NK-92 (cell line): ENCODE measurements around the gene SLC9A6.
"Not testable (repeated sequence)": the region's sequence is repeated elsewhere in the genome, so short reads cannot be mapped to it uniquely, and the experiment has no call there.

Experiments used
- DNase-seq: peaks from one replicate; lab custom pipeline; 2025; ENCODE audit not compliant: unreplicated experiment; lab: John Stamatoyannopoulos, UW

The SLC9A6 gene

DNA sequence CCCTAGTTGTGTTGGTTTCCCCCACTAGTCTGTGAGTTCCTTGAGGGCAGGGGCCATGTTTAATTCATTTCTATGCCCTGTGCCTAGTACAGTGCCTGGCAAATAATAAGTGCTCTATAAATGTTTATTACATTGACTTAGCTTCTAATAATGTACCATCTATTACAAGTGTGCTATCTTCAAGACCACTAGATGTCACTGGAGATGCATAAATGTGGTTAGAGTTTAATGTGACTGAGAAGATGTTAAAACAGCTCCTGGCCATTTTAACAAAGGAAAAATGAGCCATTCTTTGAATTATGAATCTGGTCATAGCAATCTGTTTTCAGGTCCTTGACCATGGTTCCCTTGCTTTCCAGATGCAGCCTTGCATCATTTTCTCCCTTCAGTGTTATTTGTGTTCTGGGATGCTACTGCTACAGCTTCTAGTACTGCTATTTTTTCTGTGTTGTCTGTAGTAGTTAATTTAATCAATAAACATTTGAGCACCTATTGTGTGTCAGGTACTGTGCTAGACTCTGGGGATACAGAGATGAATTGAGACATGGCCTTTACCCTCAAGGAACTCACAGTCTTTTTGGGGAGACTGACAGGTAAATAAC, 43.2 kb downstream of the SLC9A6 start:
- DNase-seq: no peak

DNA sequence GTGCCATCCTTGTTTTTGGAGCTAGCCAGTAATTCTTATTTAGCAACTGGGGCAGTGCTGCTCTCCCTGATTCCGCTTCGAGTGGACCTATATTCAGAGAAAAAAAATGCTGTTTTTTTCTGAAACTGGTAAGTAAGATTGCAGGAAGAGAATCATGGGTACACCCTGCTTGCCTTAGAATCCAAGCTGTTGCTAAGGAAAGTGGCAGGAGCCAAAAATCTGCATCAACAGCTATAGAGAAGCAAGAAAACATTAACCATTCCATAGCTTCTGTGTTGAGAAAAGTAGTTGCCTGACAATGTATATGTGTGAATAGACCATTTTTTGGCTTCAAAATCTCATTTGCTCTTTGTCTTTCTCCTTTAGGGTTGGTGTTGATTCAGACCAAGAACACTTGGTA, 44.5 kb downstream of the SLC9A6 start:
- DNase-seq: no peak

DNA sequence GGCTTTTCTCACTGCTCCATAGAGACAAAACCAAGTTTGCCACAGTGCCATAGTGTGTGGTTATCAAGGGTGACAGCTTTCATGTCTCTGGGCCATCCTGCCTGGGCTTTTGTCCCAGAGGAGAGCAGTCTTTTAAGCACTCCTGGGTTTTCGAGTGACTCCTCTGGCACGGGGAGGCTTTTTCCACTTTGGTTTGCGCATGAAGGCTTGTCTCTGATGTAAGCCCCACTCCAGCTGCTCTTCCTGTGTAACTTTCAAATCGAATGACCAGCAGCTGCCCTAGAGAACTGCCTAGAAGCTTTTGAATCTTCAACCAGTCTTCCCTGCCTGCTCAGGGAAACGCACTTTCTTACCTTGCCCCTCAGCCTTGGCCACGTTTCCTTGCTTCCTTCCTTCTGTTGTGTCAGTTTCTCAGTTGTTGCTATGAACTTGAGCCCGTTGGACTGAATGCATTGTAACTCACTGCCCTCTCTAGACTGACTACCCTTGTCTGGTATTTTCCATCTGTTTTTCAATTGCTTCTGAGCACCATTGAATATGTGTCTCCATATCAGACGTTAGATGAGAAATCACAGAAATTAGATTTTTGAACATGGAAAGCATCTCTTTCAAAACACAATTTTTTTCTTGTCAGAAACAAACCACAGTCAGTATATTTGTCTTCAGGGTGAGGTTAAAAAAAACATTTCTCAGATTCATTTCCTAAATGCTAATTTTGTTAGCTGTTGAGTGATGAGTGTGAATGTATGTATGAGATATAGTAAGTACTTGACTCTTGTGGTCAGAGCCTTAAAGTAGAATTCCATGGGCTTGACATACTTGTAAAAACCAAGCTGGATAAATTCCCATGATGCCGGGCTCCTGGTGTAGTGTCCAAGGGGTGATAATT, 45.3 kb downstream of the SLC9A6 start:
- no peak for DNase-seq

DNA sequence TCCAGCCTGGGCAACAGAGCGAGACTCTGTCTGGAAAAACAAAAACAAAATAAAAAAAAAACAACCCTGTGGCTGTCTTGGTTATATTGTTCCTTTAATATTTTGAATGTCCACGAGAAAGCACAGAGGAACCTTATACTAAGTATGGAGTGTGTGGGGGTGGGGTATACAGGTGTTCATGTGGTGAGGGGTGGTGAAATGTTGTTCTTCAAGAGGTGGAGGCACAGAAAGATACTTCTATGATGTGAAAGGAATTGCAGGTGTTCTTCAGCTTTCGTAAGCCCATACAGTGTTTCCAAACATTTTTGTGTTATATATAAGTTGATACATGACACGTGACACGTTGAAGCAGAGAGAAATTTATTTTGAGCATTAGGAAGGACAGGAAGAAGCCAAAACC, 46.4 kb downstream of the SLC9A6 start:
- DNase-seq: no peak

DNA sequence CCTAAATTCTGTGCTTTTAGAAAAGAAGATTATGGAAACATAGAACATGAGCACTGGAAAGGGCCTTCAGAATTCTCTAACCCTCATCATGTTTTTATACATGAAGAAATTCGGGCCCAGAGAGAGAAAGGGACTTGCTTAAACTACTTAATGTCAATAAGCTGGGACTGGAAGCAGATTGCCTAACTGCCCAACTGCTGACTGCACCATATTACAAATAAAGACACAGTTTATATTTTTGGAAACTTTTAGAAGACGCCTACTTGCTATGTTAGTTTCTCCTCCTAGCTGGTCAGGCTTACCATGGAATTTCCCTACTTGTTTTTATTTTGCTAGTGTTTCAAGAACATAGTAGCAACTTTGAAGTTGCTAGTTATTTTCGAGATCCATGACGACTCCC, 47.1 kb downstream of the SLC9A6 start:
- DNase-seq: no peak

DNA sequence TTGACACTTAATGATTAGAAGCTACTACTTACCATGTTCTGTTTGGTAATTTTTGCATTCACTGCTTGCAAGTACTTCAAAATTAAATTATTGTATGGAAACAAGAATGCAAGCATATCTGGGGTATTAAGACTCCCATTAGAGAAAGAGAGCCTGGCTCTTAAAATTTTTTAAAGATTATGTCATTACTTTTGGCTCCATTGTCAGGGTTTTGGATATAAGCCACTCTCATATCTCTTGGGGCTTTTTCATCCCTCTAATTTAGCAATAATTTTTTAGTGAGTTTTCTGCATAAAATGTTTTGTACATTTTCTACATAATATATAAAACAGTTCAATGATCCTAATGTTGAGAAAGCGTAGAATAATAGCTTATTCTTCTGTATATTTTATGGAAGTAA, 49.4 kb downstream of the SLC9A6 start:
- no peak for DNase-seq

DNA sequence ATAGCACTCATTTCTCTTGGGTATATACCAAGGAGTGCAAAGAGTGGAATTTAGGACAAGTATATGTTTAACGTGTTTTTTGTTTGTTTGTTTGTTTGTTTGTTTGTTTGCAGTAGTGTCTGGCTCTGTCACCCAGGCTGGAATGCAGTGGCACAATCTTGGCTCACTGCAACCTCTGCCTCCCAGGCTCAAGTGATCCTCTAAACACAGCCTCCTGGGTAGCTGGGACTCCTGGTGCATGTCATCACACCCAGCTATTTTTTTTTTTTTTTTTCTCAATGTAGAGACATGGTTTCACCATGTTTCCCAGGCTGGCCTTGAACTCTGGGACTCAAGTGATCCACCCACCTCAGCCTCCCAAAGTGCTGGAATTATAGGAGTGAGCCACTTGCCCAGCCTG, 50.4 kb downstream of the SLC9A6 start:
- DNase-seq: no peak

DNA sequence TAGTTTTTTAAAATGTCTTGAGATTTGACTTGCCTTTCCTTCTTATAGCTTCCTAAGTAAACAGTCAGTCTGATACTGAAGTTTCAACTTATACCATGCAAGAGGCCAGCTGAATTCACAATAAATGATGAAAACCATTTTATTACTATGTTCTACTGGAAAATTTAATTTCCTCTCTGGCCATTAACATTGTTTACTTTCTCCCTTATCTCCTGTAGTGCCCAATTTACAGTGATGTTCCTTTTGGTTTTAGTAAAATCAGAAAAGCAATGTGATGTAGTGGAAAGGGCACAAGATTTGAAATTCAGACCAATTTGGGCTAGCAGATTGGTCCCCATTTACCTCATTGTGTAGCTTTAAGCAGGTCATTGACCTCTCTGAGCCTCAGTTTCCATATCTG, 54.2 kb downstream of the SLC9A6 start:
- DNase-seq: no peak

DNA sequence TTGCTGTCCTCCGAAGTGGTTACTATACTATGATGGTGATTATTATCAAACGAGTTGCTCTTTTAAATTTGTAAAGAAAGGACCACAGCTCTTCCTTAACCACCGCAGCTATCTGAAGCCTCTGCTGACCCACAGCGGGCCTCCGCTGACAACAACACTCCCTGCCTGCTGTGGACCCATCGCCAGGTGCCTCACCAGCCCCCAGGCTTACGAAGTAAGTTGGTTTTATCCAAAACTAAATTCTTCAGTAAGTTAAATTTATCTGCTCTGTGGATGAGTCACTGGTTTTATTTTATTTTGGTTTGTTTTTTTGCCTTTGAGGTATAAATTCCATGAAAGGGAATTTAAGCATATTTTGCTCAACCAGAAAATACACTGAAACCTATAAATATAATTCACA, 54.7 kb downstream of the SLC9A6 start:
- DNase-seq: no peak

DNA sequence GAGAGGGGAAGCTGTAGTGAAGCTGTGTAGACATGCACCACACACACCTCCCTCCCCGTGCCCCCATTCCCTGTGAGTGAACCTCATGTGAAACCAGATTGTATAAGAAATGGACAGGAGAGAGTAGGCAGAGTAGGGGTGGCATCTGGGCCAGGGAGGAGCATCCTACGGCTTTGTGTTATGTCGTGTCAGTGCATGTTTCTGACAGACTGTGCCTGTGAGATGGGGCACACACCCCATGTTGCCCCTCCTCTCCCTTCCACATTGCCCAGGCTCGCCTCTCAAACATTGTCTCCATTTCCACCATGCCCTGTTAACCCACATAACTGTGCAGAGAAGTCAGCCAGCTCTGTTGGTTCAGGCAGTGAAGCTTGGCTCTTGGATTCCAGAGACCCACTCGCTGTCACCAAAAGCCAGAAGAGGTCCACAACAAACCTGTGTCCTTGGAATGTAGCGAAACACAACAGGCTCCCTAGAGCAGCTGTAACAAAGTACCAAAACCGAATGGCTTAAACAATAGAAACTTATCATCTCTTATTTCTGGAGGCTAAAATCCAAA, 56.1 kb downstream of the SLC9A6 start:
- no peak for DNase-seq

DNA sequence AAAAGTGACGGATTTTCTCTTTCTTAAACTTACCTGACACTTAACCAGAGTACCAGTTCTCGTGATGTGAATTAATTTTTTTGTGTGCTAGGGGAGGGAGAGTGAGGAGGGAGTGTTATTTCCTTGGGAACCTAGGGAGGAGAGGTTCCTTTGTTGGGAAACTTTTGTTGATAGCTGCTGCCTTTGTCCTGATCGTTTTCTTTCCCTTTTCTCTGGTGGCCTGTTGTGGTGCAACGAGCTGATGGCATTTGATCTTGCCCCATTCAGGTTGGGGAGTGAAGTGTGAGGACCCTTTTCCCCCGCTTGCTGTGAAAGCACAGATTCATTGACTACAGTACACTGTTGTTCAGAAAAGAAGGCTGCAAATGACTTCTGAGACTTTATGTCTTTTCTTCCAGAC, 59.8 kb downstream of the SLC9A6 start:
- no peak for DNase-seq

DNA sequence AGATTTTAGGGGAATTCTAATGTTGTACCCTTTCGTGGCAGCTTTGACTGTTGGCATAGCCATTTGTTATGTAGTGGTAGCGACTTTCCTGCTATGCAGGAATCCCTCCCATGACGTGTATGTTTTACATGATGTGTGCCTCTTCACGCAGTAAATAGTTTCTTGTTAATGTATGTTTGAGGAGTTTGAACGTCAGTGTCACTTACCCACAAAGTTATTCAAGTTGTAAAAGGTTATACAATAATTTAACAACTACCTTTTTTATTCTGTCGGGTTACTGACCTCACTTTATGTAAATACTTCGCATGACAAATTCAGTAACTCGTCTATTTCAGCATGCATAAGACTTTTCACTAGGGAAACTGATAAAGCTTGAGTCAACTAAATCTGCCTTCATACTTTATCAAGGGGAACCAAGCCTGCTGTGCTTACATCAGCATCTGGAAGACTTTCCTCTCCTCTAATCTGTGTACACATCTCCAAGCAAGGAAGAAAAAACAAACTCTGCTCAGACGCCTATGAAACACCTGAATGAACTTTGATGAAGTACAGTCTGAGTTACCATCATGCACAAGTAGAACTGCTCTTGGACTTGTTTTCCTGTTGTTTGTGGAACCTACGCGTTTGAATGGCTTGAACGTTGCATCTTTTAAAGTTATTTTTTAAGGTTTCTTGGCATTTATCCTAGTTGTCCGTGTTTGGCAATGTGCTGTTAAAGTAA, 61.2 kb downstream of the SLC9A6 start:
- DNase-seq: no peak

DNA sequence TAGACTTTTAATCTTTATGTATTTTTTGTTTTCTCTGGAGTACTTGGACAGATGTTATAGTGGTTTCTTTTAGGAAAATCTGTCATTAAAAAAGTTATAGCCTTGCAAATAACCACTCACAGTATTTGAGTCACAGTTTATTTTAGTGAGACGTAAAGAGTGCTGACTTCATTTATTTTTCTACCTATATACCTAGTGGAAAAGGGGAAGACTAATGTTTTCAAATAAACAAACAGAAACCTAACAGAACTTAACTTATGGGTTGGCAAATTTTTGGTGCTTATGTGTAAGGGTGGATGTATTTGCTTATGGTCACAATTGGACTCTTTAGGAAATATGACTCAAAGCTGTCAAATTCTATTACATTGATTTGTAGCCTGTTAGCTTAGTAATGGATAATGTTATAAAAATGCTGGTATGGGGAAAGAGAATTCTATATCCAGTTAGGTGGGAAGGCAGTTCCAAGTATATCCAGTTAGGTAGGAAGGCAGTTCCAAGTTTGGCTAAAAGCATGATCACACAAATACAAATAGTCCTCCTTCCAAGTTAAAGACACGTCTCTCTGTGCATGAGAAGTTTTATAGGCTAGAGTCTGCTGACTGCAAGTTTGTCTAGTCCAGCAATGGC, 61.9 kb downstream of the SLC9A6 start:
- DNase-seq: no peak

DNA sequence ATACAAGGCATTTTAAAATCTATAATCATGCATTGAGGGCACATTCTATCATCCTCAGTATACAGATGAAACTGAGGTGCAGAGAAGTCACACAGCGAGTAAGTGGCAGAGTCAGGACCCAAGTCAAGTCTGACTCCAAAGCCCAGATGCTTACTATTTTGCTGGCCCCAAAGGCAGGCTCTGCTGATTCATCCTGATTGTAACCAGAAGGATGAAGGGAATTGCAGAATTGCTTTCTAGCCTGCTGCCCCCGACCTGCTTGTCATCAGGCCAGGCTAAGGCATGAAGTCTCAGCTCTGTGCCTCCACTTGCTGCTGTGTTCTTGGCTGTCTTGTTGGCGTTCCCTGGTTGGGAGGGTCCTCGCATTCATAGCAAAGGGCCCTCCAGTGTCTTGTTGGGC, 62.7 kb downstream of the SLC9A6 start:
- no peak for DNase-seq

DNA sequence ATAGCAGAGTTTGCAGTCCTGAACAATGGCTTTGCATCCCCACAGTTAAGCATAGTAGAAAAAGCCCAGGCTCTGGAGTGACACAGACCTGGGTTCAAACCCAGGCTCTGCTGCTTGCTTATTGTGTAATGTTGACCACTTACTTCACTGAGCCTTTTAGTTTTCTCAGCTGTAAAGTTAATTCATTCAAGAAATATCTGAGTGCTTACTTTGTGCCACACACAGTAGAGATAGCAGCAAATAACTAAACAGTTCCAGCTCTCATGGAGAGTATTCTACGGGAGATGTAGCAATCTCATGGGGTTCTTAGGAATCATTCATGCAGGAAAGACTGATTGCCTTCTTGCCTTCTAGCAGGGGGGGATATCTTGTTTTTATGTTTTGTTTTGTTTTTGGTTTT, 63.2 kb downstream of the SLC9A6 start:
- no peak for DNase-seq

DNA sequence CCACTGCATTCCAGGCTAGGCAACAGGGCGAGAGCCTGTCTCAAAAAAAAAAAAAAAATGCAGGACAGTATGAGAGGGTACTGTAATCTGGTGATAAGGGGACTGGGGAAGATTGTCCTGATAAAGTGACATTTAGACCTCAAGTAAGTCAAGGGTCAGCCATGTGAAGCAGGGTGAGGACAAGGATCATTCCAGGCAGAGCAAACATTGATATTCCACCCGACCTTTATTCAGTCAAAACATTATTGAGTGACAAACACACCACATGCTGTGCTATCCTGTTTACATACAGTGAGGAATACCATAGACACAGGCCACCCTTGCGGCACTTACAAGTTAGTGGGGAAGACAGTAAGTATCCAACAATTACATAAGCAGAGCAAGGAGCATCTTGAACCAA, 64.4 kb downstream of the SLC9A6 start:
- no peak for DNase-seq

DNA sequence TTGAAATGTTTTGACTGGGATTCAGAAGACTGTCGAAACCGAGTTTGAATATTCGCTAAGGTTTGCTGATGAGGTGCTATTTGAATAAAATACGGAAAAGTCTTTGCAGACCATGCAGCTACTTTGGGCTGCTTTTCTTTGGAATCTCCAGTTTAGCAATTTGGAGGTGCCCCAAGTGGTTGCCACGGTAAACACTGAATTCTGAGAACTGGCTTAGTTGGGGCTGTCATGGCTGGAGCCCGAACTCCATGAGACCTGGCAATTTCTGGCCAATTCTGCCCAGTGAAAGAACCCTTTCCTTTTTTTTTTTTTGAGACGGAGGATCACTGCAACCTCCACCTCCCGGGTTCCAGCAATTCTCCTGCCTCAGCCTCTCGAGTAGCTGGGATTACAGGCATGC, 65.6 kb downstream of the SLC9A6 start:
- not testable (repeated sequence) for DNase-seq

DNA sequence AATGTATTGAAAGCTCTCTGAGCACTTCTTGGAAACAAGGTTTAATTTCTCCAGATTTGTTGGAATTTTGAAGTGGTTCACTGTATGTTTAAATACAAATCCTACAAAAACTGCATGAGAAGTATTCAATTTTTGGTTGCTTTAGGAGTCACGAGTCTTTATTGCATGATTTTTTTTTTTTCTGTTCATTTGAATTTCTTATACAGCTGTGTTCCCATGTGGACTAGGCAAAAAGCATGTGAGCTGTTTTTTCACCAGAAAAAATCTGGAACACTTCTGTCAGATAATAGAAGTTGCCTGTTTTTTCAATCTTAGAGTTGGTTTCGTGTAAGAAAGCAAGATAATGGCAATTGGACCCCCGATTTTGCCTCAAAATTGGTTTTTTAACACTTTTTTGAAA, 66.4 kb downstream of the SLC9A6 start:
- no peak for DNase-seq

DNA sequence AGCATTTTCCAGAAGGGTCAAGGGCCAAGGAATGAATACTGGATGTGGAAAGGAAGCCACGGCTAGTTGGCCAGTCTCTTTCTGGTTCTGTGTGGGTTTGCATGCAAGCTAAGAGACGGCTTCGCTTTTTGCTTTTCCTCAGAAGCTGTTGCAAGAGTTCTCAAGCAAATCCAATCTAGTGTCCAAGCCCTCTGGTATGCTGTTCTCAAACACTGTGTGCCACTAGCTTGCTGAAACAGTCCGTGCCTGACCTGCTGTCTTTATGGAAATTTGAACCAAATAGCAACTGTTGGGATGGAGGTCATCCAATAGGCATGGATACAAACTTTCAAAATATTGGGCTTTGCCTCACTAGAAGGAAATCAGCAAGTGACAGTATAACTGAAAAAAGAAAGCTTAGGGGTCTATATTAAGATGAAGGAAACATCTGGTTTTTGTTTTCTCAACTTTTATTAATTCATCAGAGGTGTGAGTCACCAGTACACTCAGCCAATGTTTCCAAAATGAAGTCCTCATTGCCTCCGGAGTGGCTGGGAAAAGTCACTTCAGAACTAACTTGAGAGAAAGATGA, 70.5 kb downstream of the SLC9A6 start:
- DNase-seq: no peak

DNA sequence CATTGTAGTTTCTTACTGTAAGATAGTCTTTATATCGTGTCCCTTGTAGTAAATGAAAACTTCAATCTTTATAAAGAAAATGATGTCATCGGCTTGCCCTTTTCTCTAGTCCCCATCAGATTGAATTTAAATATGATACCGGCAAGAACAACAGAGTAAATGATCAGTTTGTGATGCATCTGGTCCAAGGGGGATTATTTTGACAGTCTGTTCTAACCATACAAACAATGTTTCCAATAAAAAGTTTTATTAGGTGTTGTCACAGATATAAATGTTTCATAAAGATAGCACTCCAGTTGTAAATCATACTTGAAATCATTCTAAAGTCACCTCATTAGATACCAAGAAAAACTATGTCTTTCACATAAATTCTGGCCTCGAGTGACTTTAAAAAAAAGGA, 72.3 kb downstream of the SLC9A6 start:
- no peak for DNase-seq

DNA sequence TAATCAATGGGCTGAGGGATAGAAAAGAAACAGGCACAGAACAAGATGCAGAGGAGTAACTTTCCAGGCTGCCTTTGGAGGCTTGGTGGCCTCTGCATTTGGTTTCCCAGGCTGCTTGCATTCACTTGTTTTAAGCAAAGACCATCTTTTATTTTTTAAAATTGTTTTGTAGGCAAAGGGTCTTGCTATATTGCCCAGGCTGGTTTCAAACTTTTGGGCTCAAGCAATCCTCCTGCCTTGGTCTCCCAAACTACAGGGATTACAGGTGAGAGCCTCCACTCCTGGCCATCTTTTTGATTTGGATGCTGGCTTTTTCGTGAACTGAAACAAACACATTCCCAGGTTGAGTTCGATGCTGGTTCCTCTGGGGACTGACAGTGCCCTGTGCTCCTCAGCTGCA, 74.1 kb downstream of the SLC9A6 start:
- DNase-seq: no peak
